Measurements from ENCODE around the gene USP10.
"Not testable (repeated sequence)": the region's sequence is repeated elsewhere in the genome, so short reads cannot be mapped to it uniquely, and the experiment has no call there.

USP10 gene

DNA sequence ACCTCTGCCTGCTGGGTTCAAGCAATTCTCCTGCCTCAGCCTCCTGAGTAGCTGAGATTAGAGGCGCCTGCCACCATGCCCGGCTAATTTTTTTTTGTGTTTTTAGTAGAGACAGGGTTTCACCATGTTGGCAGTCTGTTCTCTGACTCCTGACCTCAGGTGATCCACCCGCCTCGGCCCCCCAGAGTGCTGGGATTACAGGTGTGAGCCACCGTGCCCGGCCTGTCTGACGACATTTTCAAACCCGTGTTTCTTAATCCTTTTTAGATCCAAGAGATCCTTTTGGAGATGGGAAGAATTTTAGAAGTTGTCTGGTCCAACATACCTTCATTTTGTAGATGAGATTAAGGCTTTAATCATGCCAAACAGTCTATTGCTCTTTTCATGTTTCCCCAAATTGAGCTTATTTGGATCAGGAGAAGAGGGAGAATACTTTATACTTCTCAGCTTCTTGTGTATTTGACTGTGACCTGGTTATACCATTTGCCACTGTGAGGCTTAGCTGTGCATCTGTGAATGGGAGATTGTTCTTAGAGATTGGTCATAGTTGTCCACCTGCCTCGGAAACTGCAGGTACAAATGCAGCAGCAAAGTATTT is 25.8 kb downstream of the USP10 start:
- no peak overlapping the region for H3K9ac ChIP-seq (ENCODE audit: low read length)
- H3K27me3 ChIP-seq (ENCODE audit: control insufficient read depth, insufficient read depth, low read length): no peaks in the 10 kb centered on the region
- H3K36me3 ChIP-seq (ENCODE audit: control insufficient read depth, insufficient read depth, low read length): no peaks in the 10 kb centered on the region

DNA sequence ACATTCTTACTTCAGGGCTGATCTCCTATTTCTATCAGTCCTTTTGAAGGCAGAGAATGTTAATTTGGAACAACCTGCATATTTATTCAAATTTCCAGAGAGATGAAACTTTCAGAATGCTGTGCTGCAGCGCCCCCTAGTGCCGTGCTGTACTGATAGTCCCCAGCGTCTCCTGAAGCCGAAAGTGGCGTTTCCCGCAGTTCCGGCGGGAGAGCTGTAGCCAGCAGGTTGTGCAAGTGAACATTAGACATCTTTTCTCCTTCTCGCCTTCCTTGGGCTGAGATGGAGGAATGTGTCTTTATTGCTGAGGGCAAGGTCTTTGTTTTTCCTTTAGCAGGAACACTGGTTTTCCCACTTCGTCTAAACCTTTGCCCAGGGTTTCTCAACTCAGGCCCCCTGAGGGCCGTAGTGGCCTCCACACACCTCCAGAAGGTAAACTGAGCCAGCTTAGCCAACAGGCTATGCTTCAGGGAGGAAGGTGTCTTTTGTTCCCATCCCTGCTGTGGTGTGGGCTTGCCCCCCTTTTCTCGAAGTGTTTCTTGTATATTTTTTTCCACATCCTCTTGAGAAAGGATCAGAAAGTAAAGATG is 26.4 kb downstream of the USP10 start:
- no peak overlapping the region for H3K9ac ChIP-seq (ENCODE audit: low read length)
- no peaks in the 10 kb centered on the region for H3K27me3 ChIP-seq (ENCODE audit: control insufficient read depth, insufficient read depth, low read length)
- H3K9me3 ChIP-seq (ENCODE audit: control insufficient read depth, low read length): no peaks in the 10 kb centered on the region
- peaks cover 36% of the 10 kb centered on the region for H3K4me1 ChIP-seq (ENCODE audit: control insufficient read depth, insufficient read depth, low read length)
- no peak overlapping the region for H3K4me3 ChIP-seq (ENCODE audit: low read length)
- no peaks in the 10 kb centered on the region for H3K36me3 ChIP-seq (ENCODE audit: control insufficient read depth, insufficient read depth, low read length)

More for the DNA sequence above, 25.8 kb downstream of the USP10 start:
- Histone ChIP-seq H3K9me3 (ENCODE audit: control insufficient read depth, low read length) (no peaks in the 10 kb centered on the region), H3K4me1 (ENCODE audit: control insufficient read depth, insufficient read depth, low read length) (peaks cover 36% of the 10 kb centered on the region), H3K4me3 (ENCODE audit: low read length) (no peak overlapping the region)

DNA sequence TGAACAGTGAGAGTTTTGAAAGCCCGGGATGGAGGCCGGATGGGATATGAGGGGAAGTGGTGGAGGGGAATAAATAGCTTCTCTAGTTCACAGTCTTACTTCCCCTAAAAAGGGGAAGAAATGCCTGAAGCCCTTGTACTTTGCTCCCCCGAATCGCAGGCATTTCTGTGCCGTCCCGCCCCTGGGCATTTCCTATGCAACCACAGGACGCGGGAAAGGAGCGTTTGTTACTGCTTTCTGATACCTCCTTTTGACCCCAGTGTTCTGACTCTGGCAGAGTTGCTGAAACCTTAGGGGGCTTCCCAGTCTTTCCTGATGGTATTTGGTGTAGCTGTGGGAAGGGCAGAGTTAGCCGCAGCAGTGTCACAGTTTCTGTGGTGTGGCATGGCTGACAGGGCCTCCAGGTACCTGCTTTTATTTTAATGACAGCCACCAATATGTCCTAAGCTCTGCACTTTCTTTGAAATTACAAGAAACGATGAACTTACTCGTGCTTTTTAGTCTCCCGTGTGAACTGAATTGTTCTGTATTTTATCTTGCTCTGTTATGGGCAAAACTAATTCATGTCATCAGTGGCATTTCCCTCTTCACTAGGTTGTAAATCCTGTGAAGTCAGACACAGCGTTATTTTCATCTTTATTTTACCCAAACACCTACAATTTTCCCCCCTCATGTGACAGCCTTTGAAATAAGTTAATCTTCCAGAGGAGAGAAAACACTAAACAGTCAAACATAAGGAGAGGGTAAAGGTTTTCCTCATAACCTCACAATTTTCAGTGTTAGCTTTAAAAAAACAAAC is 27.1 kb downstream of the USP10 start:
- Histone ChIP-seq H3K9me3 (ENCODE audit: control insufficient read depth, low read length) (no peaks in the 10 kb centered on the region), H3K4me1 (ENCODE audit: control insufficient read depth, insufficient read depth, low read length) (peaks cover 40% of the 10 kb centered on the region), H3K27me3 (ENCODE audit: control insufficient read depth, insufficient read depth, low read length) (no peaks in the 10 kb centered on the region), H3K36me3 (ENCODE audit: control insufficient read depth, insufficient read depth, low read length) (no peaks in the 10 kb centered on the region), H3K9ac (ENCODE audit: low read length) (no peak overlapping the region), H3K4me3 (ENCODE audit: low read length) (no peak overlapping the region)

GRCh38 chr16:84728853-84729424 is 29.1 kb downstream of the USP10 start:
- no peak overlapping the region for H3K4me3 ChIP-seq (ENCODE audit: low read length)
- H3K27me3 ChIP-seq (ENCODE audit: control insufficient read depth, insufficient read depth, low read length): no peaks in the 10 kb centered on the region
- H3K9me3 ChIP-seq (ENCODE audit: control insufficient read depth, low read length): no peaks in the 10 kb centered on the region
- H3K4me1 ChIP-seq (ENCODE audit: control insufficient read depth, insufficient read depth, low read length): peaks cover 49% of the 10 kb centered on the region
- H3K9ac ChIP-seq (ENCODE audit: low read length): no peak overlapping the region
- H3K36me3 ChIP-seq (ENCODE audit: control insufficient read depth, insufficient read depth, low read length): no peaks in the 10 kb centered on the region

DNA sequence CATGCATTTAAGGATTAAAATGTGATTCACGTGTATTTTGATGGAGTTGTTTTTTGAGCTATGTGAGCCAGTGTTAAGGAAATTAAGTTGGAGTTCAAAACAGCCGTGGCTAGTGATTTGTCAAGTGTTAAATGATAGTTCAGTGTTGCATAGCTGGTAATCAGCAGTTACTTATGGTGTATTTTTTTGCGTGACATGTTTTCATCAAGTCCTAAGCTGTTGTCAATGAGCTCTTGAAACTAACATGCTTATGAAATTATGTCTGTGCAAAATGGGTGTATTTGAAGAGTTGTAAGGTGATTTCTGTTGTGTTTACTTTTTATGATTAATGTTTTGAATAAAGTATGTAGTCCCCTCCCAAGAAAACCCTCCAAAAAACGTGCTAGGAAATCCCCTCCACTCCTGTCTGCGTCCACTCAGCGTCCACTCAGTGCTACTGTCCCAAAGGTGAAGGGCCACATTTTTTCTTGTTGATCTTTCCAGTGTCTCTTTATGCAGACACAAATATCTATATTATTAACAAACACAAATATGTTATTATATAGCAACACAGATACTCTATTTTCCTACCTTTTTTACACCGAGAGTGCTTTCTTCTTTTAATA is 30.0 kb downstream of the USP10 start:
- H3K36me3 ChIP-seq (ENCODE audit: control insufficient read depth, insufficient read depth, low read length): no peaks in the 10 kb centered on the region
- H3K4me1 ChIP-seq (ENCODE audit: control insufficient read depth, insufficient read depth, low read length): peaks cover 40% of the 10 kb centered on the region
- H3K4me3 ChIP-seq (ENCODE audit: low read length): no peak overlapping the region
- no peaks in the 10 kb centered on the region for H3K9me3 ChIP-seq (ENCODE audit: control insufficient read depth, low read length)
- H3K27me3 ChIP-seq (ENCODE audit: control insufficient read depth, insufficient read depth, low read length): no peaks in the 10 kb centered on the region
- H3K9ac ChIP-seq (ENCODE audit: low read length): no peak overlapping the region

- Histone ChIP-seq H3K4me1 (ENCODE audit: control insufficient read depth, insufficient read depth, low read length) (peaks cover 47% of the 10 kb centered on the region), H3K4me3 (ENCODE audit: low read length) (no peak overlapping the region)
Observed at GRCh38 chr16:84730406-84731106, 30.8 kb downstream of the USP10 start.

DNA sequence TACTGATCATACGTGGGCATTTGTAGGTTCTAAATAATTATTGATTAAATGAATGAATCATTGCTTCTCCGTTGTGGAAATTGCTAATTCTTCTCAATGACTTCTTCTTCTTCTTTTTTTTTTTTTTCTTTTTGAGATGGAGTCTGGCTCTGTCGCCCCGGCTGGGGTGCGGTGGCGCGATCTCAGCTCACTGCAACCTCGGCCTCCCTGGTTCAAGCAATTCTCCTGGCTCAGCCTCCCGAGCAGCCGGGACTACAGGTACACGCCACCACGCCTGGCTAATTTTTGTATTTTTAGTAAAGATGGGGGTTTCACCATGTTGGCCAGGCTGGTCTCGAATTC is 32.5 kb downstream of the USP10 start:
- not testable (repeated sequence) for H3K36me3 ChIP-seq (ENCODE audit: control insufficient read depth, insufficient read depth, low read length); H3K9me3 ChIP-seq (ENCODE audit: control insufficient read depth, low read length); H3K9ac ChIP-seq (ENCODE audit: low read length); H3K4me3 ChIP-seq (ENCODE audit: low read length); H3K27me3 ChIP-seq (ENCODE audit: control insufficient read depth, insufficient read depth, low read length)
- H3K4me1 ChIP-seq (ENCODE audit: control insufficient read depth, insufficient read depth, low read length): peaks cover 46% of the 10 kb centered on the region

More at GRCh38 chr16:84730406-84731106, 30.8 kb downstream of the USP10 start:
- Histone ChIP-seq H3K9me3 (ENCODE audit: control insufficient read depth, low read length) (no peaks in the 10 kb centered on the region), H3K27me3 (ENCODE audit: control insufficient read depth, insufficient read depth, low read length) (no peaks in the 10 kb centered on the region), H3K9ac (ENCODE audit: low read length) (no peak overlapping the region), H3K36me3 (ENCODE audit: control insufficient read depth, insufficient read depth, low read length) (no peaks in the 10 kb centered on the region)

GRCh38 chr16:84732674-84733352 is 33.0 kb downstream of the USP10 start:
- H3K9me3 ChIP-seq (ENCODE audit: control insufficient read depth, low read length): no peaks in the 10 kb centered on the region
- no peak overlapping the region for H3K9ac ChIP-seq (ENCODE audit: low read length)
- H3K27me3 ChIP-seq (ENCODE audit: control insufficient read depth, insufficient read depth, low read length): no peaks in the 10 kb centered on the region
- peaks cover 51% of the 10 kb centered on the region for H3K4me1 ChIP-seq (ENCODE audit: control insufficient read depth, insufficient read depth, low read length)
- H3K36me3 ChIP-seq (ENCODE audit: control insufficient read depth, insufficient read depth, low read length): no peaks in the 10 kb centered on the region
- no peak overlapping the region for H3K4me3 ChIP-seq (ENCODE audit: low read length)

DNA sequence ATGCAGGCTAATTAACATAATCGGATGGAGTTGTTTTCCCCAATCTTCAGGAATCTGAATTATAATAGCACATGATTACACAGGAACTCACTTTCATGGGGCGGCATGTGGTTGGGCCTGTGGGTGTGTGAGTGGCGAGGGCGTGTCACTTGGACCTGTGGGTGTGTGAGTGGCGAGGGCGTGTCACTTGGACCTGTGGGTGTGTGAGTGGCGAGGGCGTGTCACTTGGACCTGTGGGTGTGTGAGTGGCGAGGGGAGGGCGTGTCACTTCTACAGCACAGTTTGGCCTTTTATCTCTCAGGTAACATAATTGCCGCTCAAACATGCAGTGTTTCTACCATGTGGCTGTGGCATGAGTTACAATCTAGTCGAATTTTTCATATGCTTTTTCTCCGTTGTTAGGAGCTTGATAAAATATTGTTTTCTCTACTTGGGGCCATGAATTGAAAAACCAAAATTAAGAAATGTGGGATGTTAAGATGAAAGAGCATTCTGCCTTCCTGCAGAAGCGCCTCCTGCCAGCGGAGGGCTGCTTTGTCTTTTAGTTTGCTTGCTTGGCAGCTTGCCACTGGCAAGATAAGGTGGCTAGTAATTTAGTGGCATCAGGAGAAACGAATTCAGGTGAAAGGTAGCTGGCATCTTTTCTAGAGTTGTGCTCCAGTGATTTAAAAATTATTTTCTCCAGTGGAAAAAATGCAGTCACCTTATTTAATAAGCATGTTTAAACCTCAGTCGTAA is 36.2 kb downstream of the USP10 start:
- Histone ChIP-seq H3K4me1 (ENCODE audit: control insufficient read depth, insufficient read depth, low read length) (peaks cover 66% of the 10 kb centered on the region), H3K9ac (ENCODE audit: low read length) (no peak overlapping the region), H3K27me3 (ENCODE audit: control insufficient read depth, insufficient read depth, low read length) (no peaks in the 10 kb centered on the region), H3K4me3 (ENCODE audit: low read length) (no peak overlapping the region), H3K36me3 (ENCODE audit: control insufficient read depth, insufficient read depth, low read length) (no peaks in the 10 kb centered on the region), H3K9me3 (ENCODE audit: control insufficient read depth, low read length) (no peaks in the 10 kb centered on the region)

DNA sequence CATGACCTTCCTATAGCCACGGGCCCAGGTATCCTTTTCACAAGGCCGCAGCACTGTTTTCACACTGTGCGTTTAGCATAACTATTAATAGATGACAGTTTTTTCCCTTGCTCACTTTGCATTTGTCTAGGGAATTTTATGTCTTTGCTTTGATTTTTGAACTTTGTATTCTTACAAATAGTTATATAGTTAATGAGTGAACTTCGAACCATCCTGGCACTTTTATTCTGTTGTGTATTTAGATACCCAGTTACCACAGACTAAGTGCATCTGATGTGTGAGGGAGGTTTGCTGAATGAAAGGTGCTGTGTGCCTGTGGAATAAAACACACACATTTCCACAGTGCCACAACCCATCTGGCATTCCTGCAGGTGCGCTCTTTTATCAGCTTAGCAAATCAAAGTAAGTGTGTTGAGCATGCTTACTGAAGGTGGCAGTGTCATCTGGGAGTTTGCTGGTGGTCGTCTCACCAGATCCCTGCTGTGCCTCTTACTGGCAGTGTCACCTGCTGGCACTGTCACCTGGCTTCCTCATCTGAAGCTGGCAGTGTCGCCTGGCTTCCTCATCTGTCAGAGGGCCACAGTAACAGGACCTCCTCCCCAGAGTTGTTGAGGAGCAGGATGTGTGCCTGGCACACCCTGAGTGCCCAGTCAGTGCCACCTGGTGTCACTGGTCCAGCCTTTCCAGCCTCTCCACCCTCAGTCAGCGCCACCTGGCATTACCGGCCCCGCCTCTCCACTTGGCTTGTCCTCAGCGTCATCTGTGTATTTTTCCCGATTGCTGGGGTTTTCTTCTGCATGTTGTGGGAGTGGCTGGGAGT is 37.6 kb downstream of the USP10 start:
- peaks cover 65% of the 10 kb centered on the region for H3K4me1 ChIP-seq (ENCODE audit: control insufficient read depth, insufficient read depth, low read length)
- H3K27me3 ChIP-seq (ENCODE audit: control insufficient read depth, insufficient read depth, low read length): no peaks in the 10 kb centered on the region
- H3K9ac ChIP-seq (ENCODE audit: low read length): no peak overlapping the region
- no peak overlapping the region for H3K4me3 ChIP-seq (ENCODE audit: low read length)
- H3K9me3 ChIP-seq (ENCODE audit: control insufficient read depth, low read length): no peaks in the 10 kb centered on the region
- no peaks in the 10 kb centered on the region for H3K36me3 ChIP-seq (ENCODE audit: control insufficient read depth, insufficient read depth, low read length)

Data from mucosa of stomach (tissue), 1 donor.